GM21515 (cell line): ENCODE data around the gene TBX18.

Experiments used
- ATAC-seq: cut with Tn5 transposase; IDR thresholded peaks from one replicate; pipeline ENCODE4 v1.9.1; 2021; ENCODE audit not compliant: unreplicated experiment

TBX18 gene

GRCh38 chr6:84752118-84752850 is 12.1 kb downstream of the TBX18 start:
- no peak for ATAC-seq

- no peak for ATAC-seq
Observed at GRCh38 chr6:84749181-84749580, 15.2 kb downstream of the TBX18 start.

GRCh38 chr6:84748376-84748775 is 16.0 kb downstream of the TBX18 start:
- ATAC-seq = no peak

- no peak for ATAC-seq
Observed at GRCh38 chr6:84743616-84744015, 20.8 kb downstream of the TBX18 start.

GRCh38 chr6:84740385-84740784 is 24.0 kb downstream of the TBX18 start:
- no peak for ATAC-seq

GRCh38 chr6:84739866-84740208 is 24.6 kb downstream of the TBX18 start:
- ATAC-seq = no peak

- no peak for ATAC-seq
Observed at GRCh38 chr6:84738996-84739865, 25.2 kb downstream of the TBX18 start.

- ATAC-seq = no peak
Observed at GRCh38 chr6:84733889-84734288, 30.5 kb downstream of the TBX18 start.

GRCh38 chr6:84731901-84732300 is 32.5 kb downstream of the TBX18 start:
- ATAC-seq = no peak

GRCh38 chr6:84731401-84731800 is 33.0 kb downstream of the TBX18 start:
- ATAC-seq = no peak

- ATAC-seq = no peak
Observed at GRCh38 chr6:84728602-84729001, 35.8 kb downstream of the TBX18 start.

- no peak for ATAC-seq
Observed at GRCh38 chr6:84719152-84719551, 45.2 kb downstream of the TBX18 start.

GRCh38 chr6:84718038-84718955 is 46.1 kb downstream of the TBX18 start:
- ATAC-seq = no peak

- no peak for ATAC-seq
Observed at GRCh38 chr6:84709121-84709520, 55.3 kb downstream of the TBX18 start.

- no peak for ATAC-seq
Observed at GRCh38 chr6:84707171-84707570, 57.2 kb downstream of the TBX18 start.

GRCh38 chr6:84696166-84696565 is 68.2 kb downstream of the TBX18 start:
- ATAC-seq = no peak

- no peak for ATAC-seq
Observed at GRCh38 chr6:84691978-84692623, 72.3 kb downstream of the TBX18 start.

- ATAC-seq = no peak
Observed at GRCh38 chr6:84688141-84688873, 76.1 kb downstream of the TBX18 start.

- no peak for ATAC-seq
Observed at GRCh38 chr6:84687431-84687830, 77.0 kb downstream of the TBX18 start.

GRCh38 chr6:84685983-84686584 is 78.3 kb downstream of the TBX18 start:
- no peak for ATAC-seq
